Activated T-cell treated with anti-CD3 and anti-CD28 coated beads, Interleukin-2, amount 50 U/mL, for 4 hours (primary cell): Measurements from ENCODE around the gene STX4. TPM values are rescaled to one million over a fixed set of nuclear protein-coding genes. Genes with fewer than 3 reads are reported as not detected.

ENCODE experiments used
- ATAC-seq, 2 donors: fragments of 200-7000 bp; cut with Tn5 transposase; one replicate each; pipeline ENCODE4 v1.10.0; 2021
- DNase-seq: peaks from one replicate; pipeline ENCODE4 v3.0.0-alpha.2; 2020
- H3K27me3 Mint-ChIP-seq: one replicate; pipeline ENCODE4 v1.8.0; 2021; ENCODE audit warnings: low read depth, mixed read lengths
- H3K36me3 Mint-ChIP-seq: one replicate; pipeline ENCODE4 v1.8.0; 2022; ENCODE audit warnings: mixed read lengths; ENCODE audit not compliant: insufficient read depth
- H3K4me1 Mint-ChIP-seq: one replicate; pipeline ENCODE4 v1.8.0; 2021; ENCODE audit warnings: low read depth, mixed read lengths
- H3K4me3 Mint-ChIP-seq: one replicate; pipeline ENCODE4 v1.8.0; 2021; ENCODE audit warnings: mild to moderate bottlenecking, moderate library complexity, mixed read lengths
- H3K9me3 Mint-ChIP-seq: one replicate; pipeline ENCODE4 v1.8.0; 2021; ENCODE audit warnings: mixed read lengths
- total RNA-seq, 3 donors: library from RNA; stranded (reverse); gene quantifications; one replicate each; pipeline ENCODE4 v1.2.1, GENCODE V29; 2021

The STX4 gene, protein sequence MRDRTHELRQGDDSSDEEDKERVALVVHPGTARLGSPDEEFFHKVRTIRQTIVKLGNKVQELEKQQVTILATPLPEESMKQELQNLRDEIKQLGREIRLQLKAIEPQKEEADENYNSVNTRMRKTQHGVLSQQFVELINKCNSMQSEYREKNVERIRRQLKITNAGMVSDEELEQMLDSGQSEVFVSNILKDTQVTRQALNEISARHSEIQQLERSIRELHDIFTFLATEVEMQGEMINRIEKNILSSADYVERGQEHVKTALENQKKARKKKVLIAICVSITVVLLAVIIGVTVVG
- total RNA-seq = 10 to 100 TPM; 53.1 to 81.7 (median 63.8) TPM

GRCh38 chr16:31032736-31033708, at the start of gene STX4:
Gene STX4, plus strand, starts transcription at chr16:31033558. Its CDS starts 248 bp downstream, at chr16:31033806.
- H3K4me1 Mint-ChIP-seq = peaks cover 23% of the 10 kb centered on the region
- peaks cover 11% of the 10 kb centered on the region for H3K36me3 Mint-ChIP-seq
- H3K27me3 Mint-ChIP-seq = no peaks in the 10 kb centered on the region
- DNase-seq (peak; percentile 95), ATAC-seq (peak; percentile 84)
- H3K9me3 Mint-ChIP-seq = no peaks in the 10 kb centered on the region
- peak within 1 kb of the TSS; percentile 95 for H3K4me3 Mint-ChIP-seq

GRCh38 chr16:30983898-30984610, 49.3 kb upstream of the STX4 start:
- H3K4me1 Mint-ChIP-seq = peaks cover 2% of the 10 kb centered on the region
- H3K9me3 Mint-ChIP-seq = no peaks in the 10 kb centered on the region
- H3K4me3 Mint-ChIP-seq = no peak overlapping the region
- peaks cover 15% of the 10 kb centered on the region for H3K36me3 Mint-ChIP-seq
- ATAC-seq (no peak), DNase-seq (no peak)
- no peaks in the 10 kb centered on the region for H3K27me3 Mint-ChIP-seq

DNA sequence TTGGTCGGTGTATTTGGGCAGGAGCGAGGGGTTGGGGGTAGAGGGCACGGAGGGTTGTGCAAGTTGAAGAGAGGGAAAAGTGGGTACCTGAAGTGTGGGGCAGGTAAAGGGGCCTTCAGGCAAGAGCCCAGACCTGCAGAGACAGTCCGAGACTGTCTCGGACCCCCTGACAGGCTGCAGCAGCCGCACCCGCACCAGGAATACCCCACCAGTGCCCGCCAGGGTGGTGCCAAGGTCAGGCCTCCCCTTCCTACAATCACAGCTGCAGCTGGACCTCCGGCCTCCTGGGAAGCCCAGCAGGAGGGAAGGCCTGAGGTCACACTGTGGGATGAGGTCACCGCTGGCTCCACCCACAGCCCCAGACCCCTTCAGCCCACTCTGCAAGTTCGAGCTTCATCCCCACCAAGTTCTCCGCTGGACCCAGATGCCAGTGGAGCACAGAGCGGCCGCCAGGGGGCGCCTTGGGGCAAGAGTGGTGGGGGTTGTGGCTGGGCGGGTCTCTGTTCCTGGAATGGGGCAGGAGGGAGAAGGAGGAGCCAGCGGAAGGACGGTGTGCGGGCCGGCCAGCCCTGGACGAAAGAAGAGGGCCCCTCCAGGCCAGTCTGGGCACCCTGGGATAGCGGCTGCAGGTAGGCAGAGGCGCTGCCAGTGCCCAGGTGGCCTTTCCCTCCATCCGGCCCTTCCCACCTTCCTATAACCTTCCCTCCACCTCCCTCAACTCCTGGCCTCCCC, 48.5 kb upstream of the STX4 start, which contains the start of gene HSD3B7:
Gene HSD3B7, plus strand, starts transcription at position 539 of the 732 bp plus-strand sequence. CDS start 452 bp downstream, outside the sequence.
- DNase-seq = peak; percentile 83
- no peaks in the 10 kb centered on the region for H3K9me3 Mint-ChIP-seq
- H3K27me3 Mint-ChIP-seq = no peaks in the 10 kb centered on the region
- peaks cover 15% of the 10 kb centered on the region for H3K36me3 Mint-ChIP-seq
- H3K4me1 Mint-ChIP-seq = peaks cover 2% of the 10 kb centered on the region
- H3K4me3 Mint-ChIP-seq = no peak within 1 kb of the TSS
- ATAC-seq = peak; percentile 76 to 78

DNA sequence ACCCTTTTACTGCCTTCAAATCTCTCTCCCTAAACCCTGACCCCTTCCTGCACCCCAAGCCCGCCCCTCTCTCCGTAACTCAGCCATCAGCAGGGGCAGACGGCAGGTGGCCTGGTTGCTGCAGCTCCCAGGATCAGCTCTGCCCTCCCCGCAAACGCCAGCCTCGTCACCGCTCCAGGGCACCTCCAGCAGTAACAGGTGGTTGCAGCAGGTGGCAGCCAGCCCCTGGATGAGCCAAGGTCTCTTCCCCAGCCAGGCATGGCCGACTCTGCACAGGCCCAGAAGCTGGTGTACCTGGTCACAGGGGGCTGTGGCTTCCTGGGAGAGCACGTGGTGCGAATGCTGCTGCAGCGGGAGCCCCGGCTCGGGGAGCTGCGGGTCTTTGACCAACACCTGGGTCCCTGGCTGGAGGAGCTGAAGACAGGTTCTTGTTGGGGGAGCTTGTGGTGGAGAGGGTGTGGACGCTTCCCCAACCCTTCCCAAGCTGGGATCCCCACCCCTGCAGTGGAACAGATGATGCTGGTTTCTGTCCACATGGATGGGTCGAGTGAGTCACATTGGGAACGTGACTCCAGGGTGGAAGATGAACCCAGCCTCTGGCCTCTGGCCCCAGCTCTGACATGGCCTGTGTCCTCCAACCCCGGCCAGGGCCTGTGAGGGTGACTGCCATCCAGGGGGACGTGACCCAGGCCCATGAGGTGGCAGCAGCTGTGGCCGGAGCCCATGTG, 47.8 kb upstream of the STX4 start:
- ATAC-seq (peak; percentile 6 to 16), DNase-seq (no peak)
- no peak overlapping the region for H3K4me3 Mint-ChIP-seq

GRCh38 chr16:30986129-30986991, 47.0 kb upstream of the STX4 start:
- peaks cover 2% of the 10 kb centered on the region for H3K4me1 Mint-ChIP-seq
- no peak overlapping the region for H3K4me3 Mint-ChIP-seq
- peaks cover 9% of the 10 kb centered on the region for H3K36me3 Mint-ChIP-seq
- no peak for ATAC-seq
- no peaks in the 10 kb centered on the region for H3K27me3 Mint-ChIP-seq
- no peak for DNase-seq
- H3K9me3 Mint-ChIP-seq = no peaks in the 10 kb centered on the region

More for the DNA sequence above, 47.8 kb upstream of the STX4 start:
- no peaks in the 10 kb centered on the region for H3K27me3 Mint-ChIP-seq
- H3K4me1 Mint-ChIP-seq = peaks cover 2% of the 10 kb centered on the region
- H3K9me3 Mint-ChIP-seq = no peaks in the 10 kb centered on the region
- H3K36me3 Mint-ChIP-seq = peaks cover 11% of the 10 kb centered on the region

GRCh38 chr16:30987581-30988190, 45.7 kb upstream of the STX4 start:
- peaks cover 2% of the 10 kb centered on the region for H3K4me1 Mint-ChIP-seq
- H3K9me3 Mint-ChIP-seq = no peaks in the 10 kb centered on the region
- H3K27me3 Mint-ChIP-seq = no peaks in the 10 kb centered on the region
- no peak overlapping the region for H3K4me3 Mint-ChIP-seq
- peaks cover 5% of the 10 kb centered on the region for H3K36me3 Mint-ChIP-seq
- ATAC-seq (no peak), DNase-seq (no peak)

DNA sequence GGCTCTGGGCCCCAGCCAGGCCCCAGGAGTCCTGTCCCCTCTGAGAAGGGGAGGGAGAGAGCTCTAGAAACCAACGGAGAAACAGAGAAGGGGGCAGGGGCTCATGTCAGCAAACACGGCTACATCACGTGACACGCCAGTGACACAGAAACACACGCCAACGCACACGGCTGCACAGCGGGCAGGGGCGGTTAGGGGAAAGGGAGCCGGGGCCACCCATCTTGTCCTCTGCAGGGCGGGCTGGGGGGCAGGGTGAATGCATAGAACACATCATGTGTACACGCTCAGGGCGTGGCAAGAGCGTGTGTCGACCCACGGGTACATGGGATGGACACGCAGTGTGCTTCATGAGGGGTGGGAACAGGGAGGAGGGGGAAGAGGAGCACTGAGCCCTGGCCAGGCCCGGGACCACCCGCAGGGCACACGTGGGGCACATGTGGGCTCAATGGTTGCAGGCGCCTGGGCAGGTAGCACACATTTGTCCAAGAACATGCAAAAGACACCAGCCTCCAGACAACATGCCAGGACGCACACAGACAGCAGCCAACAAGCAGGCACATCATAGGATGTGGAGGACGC, 43.8 kb upstream of the STX4 start:
- DNase-seq = no peak
- H3K27me3 Mint-ChIP-seq = no peaks in the 10 kb centered on the region
- H3K9me3 Mint-ChIP-seq = no peaks in the 10 kb centered on the region
- no peak overlapping the region for H3K4me3 Mint-ChIP-seq
- H3K36me3 Mint-ChIP-seq = no peaks in the 10 kb centered on the region
- no peak for ATAC-seq
- H3K4me1 Mint-ChIP-seq = peaks cover under 1% of the 10 kb centered on the region

- no peaks in the 10 kb centered on the region for H3K9me3 Mint-ChIP-seq
- H3K27me3 Mint-ChIP-seq = no peaks in the 10 kb centered on the region
- no peak overlapping the region for H3K4me3 Mint-ChIP-seq
- peaks cover 2% of the 10 kb centered on the region for H3K4me1 Mint-ChIP-seq
- ATAC-seq (no peak), DNase-seq (no peak)
- no peaks in the 10 kb centered on the region for H3K36me3 Mint-ChIP-seq
Measured at GRCh38 chr16:30990105-30990504, 43.3 kb upstream of the STX4 start.

DNA sequence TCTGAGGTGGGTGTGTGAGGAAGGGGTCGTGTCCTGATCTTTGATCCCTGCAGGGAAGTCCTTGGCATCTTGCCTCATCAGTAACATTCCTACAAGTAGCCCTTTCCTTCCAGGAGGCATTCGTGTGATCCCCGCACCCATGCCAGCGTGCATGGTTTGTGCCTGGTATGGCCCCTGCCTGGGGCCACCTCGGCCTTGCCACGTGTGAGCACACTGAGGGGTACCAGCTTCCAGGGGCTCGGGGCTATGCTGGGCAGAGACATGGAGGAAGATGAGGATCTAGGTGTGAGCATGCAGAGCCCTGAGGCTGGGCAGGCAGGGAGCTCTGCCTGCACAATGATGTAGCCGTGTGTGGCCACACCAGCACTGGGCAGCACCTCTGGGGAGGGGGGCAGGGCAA, 42.3 kb upstream of the STX4 start:
- ATAC-seq (no peak), DNase-seq (no peak)
- Mint-ChIP-seq H3K27me3 (no peaks in the 10 kb centered on the region), H3K4me1 (peaks cover 2% of the 10 kb centered on the region), H3K36me3 (no peaks in the 10 kb centered on the region), H3K9me3 (no peaks in the 10 kb centered on the region), H3K4me3 (no peak overlapping the region)

DNA sequence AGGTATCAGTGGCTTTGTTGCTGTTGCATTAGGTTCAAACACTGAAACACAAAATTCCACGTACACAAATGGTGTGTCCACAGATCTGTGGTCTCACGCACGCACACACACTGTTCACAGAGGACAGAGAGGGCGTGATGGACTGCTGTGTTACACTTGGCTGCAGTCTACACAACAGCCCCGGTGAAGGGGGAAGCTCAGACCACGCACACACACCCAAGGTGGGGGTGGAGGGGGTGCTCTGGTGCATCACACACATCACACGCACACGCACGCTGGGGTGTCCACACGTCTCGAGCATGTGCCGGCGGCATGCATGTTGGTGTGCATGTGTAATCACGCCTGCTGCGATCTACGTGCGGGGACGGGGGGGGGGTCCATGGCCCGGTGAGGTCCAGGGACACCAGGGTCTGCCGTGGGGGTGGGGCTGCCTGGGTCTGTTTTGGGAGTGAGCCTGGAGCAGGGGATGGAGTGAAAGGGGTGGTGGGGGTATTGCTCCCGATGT, 41.0 kb upstream of the STX4 start:
- Mint-ChIP-seq H3K4me1 (peaks cover 8% of the 10 kb centered on the region), H3K4me3 (no peak overlapping the region), H3K9me3 (no peaks in the 10 kb centered on the region), H3K36me3 (no peaks in the 10 kb centered on the region), H3K27me3 (no peaks in the 10 kb centered on the region)
- DNase-seq (no peak), ATAC-seq (no peak)

DNA sequence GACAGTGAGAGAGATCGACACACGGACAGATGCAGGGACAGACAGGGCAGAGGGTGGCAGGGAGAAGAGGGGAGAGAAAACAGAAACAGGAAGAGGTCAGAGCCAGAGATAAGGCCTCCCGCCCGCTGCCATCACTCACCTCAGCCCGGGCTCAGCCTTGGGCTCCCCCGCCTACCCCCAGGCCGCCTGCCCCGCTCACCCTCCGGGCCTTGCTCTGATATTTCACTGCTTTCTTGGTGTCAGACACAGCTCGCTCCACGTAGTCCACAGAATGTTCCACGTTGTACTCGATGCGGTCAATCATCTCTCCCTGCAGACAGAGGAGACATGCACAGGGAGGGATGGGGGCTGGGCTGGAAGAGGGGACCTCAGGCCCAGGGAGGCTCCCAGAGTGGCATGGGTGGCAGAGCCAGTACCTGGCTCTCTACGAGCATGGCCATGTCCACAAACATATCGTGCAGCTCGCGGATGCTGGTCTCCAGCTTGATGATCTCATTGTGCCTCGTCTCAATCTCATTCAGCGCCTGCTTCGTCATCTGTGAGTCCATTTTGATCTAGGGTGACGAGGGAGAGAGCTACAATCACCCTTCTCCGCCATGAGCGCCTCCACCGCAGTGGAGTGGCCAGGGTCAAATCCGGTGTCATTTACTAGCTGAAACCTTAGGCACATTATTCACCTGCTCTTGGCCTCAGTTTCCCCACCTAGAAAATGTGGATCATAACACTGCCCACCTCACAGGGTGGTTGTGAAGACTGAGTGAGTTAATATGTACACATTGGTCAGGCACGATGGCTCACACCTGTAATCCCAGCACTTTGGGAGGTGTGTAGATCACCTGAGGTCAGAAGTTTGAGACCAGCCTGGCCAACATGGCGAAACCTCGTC, 40.2 kb upstream of the STX4 start:
- Mint-ChIP-seq H3K36me3 (no peaks in the 10 kb centered on the region), H3K9me3 (no peaks in the 10 kb centered on the region), H3K4me3 (no peak overlapping the region), H3K27me3 (no peaks in the 10 kb centered on the region), H3K4me1 (peaks cover 8% of the 10 kb centered on the region)
- DNase-seq (no peak), ATAC-seq (no peak)
